Loucy (cell line): ENCODE measurements around the gene ANKRD63.

Experiments
- H2AFZ ChIP-seq: fragments of 200-600 bp; sonication (generic); 2 replicates; pipeline ENCODE4 v1.6.0; 2016; ENCODE audit warnings: antibody characterized with exemption, mild to moderate bottlenecking, low read length, moderate library complexity
- H3F3A ChIP-seq: fragments of 200-600 bp; 2 replicates; pipeline ENCODE4 v1.6.0; 2016; ENCODE audit warnings: antibody characterized with exemption, low read depth, mild to moderate bottlenecking
- H3K27me3 ChIP-seq: fragments of 200-600 bp; sonication (generic); 2 replicates; pipeline ENCODE4 v1.6.1; 2014; ENCODE audit warnings: low read length, mild to moderate bottlenecking; ENCODE audit not compliant: insufficient read depth, poor library complexity, severe bottlenecking
- H3K36me3 ChIP-seq: fragments of 200-600 bp; sonication (generic); 2 replicates; pipeline ENCODE4 v1.6.1; 2016; ENCODE audit warnings: low read length; ENCODE audit not compliant: insufficient read depth
- H3K4me1 ChIP-seq: fragments of 200-600 bp; sonication (generic); 2 replicates; pipeline ENCODE4 v1.5.1; 2014; ENCODE audit warnings: low read length, mild to moderate bottlenecking; ENCODE audit not compliant: insufficient read depth, poor library complexity, severe bottlenecking
- H3K4me2 ChIP-seq: fragments of 200-600 bp; sonication (generic); 2 replicates; pipeline ENCODE4 v1.6.0; 2014; ENCODE audit warnings: antibody characterized with exemption, low read length, low read depth, mild to moderate bottlenecking; ENCODE audit not compliant: poor library complexity, severe bottlenecking
- H3K4me3 ChIP-seq: fragments of 200-600 bp; sonication (generic); 2 replicates; pipeline ENCODE4 v1.5.1; 2014; ENCODE audit warnings: low read length, mild to moderate bottlenecking, mixed read lengths; ENCODE audit not compliant: poor library complexity, severe bottlenecking
- H3K79me2 ChIP-seq: fragments of 200-600 bp; sonication (generic); 2 replicates; pipeline ENCODE4 v1.6.1; 2014; ENCODE audit warnings: low read length; ENCODE audit not compliant: insufficient read depth
- H3K9ac ChIP-seq: fragments of 200-600 bp; sonication (generic); 2 replicates; pipeline ENCODE4 v1.6.0; 2014; ENCODE audit warnings: mild to moderate bottlenecking, low read depth, low read length, moderate library complexity; ENCODE audit not compliant: poor library complexity, severe bottlenecking
- H3K9me2 ChIP-seq: fragments of 200-600 bp; sonication (generic); replicated peaks from 2 replicates; pipeline ENCODE4 v1.6.1; 2016; ENCODE audit warnings: low read depth, low read length, mixed read lengths
- H3K9me3 ChIP-seq: fragments of 200-600 bp; sonication (generic); 2 replicates; pipeline ENCODE4 v1.6.1; 2014; ENCODE audit warnings: mild to moderate bottlenecking, antibody characterized with exemption, low read length, low read depth; ENCODE audit not compliant: insufficient read depth
- H4K20me1 ChIP-seq: fragments of 200-600 bp; sonication (generic); 2 replicates; pipeline ENCODE4 v1.6.0; 2014; ENCODE audit warnings: antibody characterized with exemption, low read length, mild to moderate bottlenecking; ENCODE audit not compliant: insufficient read depth, poor library complexity, severe bottlenecking
- CTCF ChIP-seq: fragments of 200-600 bp; sonication (generic); conservative IDR thresholded peaks from 2 replicates; pipeline ENCODE4 v1.5.1; 2014; ENCODE audit warnings: mild to moderate bottlenecking, antibody characterized with exemption, low read length
- EZH2phosphoT487 ChIP-seq: fragments of 200-600 bp; IDR thresholded peaks from 2 replicates; pipeline ENCODE4 v1.6.1; 2018; ENCODE audit warnings: antibody characterized with exemption, mild to moderate bottlenecking, moderate library complexity, borderline replicate concordance

The ANKRD63 gene

GRCh38 chr15:40305281-40305680 lies 22.4 kb upstream of the ANKRD63 start:
- Histone ChIP-seq H3K4me3 (peak overlapping the region; percentile 96), H3K9me2 (no peaks in the 10 kb centered on the region), H3K79me2 (peaks cover 57% of the 10 kb centered on the region), H2AFZ (no peak overlapping the region), H3K9me3 (peaks cover 4% of the 10 kb centered on the region; the same call in 1 of the 2 replicates), H3K4me1 (peaks cover 57% of the 10 kb centered on the region), H4K20me1 (peaks cover 11% of the 10 kb centered on the region), H3F3A (no peaks in the 10 kb centered on the region), H3K27me3 (no peaks in the 10 kb centered on the region), H3K36me3 (peaks cover 23% of the 10 kb centered on the region; the same call in 1 of the 2 replicates), H3K9ac (peak overlapping the region; percentile 98), H3K4me2 (peak overlapping the region; percentile 97)
- TF ChIP-seq CTCF (no peak), EZH2phosphoT487 (no peak)

- no peak for TF ChIP-seq CTCF
- no peak for TF ChIP-seq EZH2phosphoT487
- Histone ChIP-seq H3K4me3 (peak overlapping the region; percentile 6), H3K4me1 (peaks cover 41% of the 10 kb centered on the region), H3K9me2 (no peaks in the 10 kb centered on the region), H3K79me2 (peaks cover 57% of the 10 kb centered on the region), H3K9me3 (peaks cover 5% of the 10 kb centered on the region; the same call in 1 of the 2 replicates), H4K20me1 (peaks cover 11% of the 10 kb centered on the region), H3F3A (no peaks in the 10 kb centered on the region), H3K4me2 (peak overlapping the region; percentile 97), H3K9ac (peak overlapping the region; percentile 98), H2AFZ (no peak overlapping the region), H3K27me3 (no peaks in the 10 kb centered on the region), H3K36me3 (peaks cover 30% of the 10 kb centered on the region; the same call in 1 of the 2 replicates)
Observed at GRCh38 chr15:40303576-40303975, 20.7 kb upstream of the ANKRD63 start.

GRCh38 chr15:40302981-40303380 lies 20.1 kb upstream of the ANKRD63 start:
- H3F3A ChIP-seq = no peaks in the 10 kb centered on the region
- H3K79me2 ChIP-seq = peaks cover 54% of the 10 kb centered on the region
- peaks cover 40% of the 10 kb centered on the region for H3K4me1 ChIP-seq
- peaks cover 11% of the 10 kb centered on the region for H4K20me1 ChIP-seq
- H3K36me3 ChIP-seq = peaks cover 30% of the 10 kb centered on the region; the same call in 1 of the 2 replicates
- no peak overlapping the region for H2AFZ ChIP-seq
- H3K4me2 ChIP-seq = peak overlapping the region; percentile 97
- H3K9me2 ChIP-seq = no peaks in the 10 kb centered on the region
- H3K9ac ChIP-seq = no peak overlapping the region
- H3K27me3 ChIP-seq = no peaks in the 10 kb centered on the region
- H3K9me3 ChIP-seq = peaks cover 5% of the 10 kb centered on the region; the same call in 1 of the 2 replicates
- H3K4me3 ChIP-seq = no peak overlapping the region
- TF ChIP-seq EZH2phosphoT487 = no peak
- no peak for TF ChIP-seq CTCF
